GM12878 (cell line): ENCODE results near the gene SLAMF9. TPM values are rescaled to one million over a fixed set of nuclear protein-coding genes. Genes with fewer than 3 reads are reported as not detected.

Experiments
- ATAC-seq: fragments of 200-7000 bp; cut with Tn5 transposase; 3 replicates; pipeline ENCODE4 v1.9.1; 2020; ENCODE audit warnings: mild to moderate bottlenecking, moderate library complexity
- BruUV-seq: library from RNA; stranded (reverse); fragments of 400-500 nt; replicated peaks from 2 replicates; lab custom pipeline; 2021; lab: Mats Ljungman, UMichigan
- CTCF ChIA-PET: fragments of 300-600 bp; sonication (Branson Sonifier 250); formaldehyde crosslinking; extraction: SDS; loops from one replicate; lab custom pipeline; 2021; ENCODE audit warnings: inconsistent platforms; lab: Yijun Ruan, JAX
- POLR2A ChIA-PET: fragments of 350-600 bp; formaldehyde crosslinking; extraction: SDS; loops from one replicate; lab custom pipeline; 2021; ENCODE audit warnings: inconsistent platforms; lab: Charles Lee
- RAD21 ChIA-PET: fragments of 300-600 bp; sonication (Branson Sonifier 250); formaldehyde crosslinking; loops from one replicate; lab custom pipeline; 2023; ENCODE audit warnings: antibody characterized with exemption; ENCODE audit not compliant: unreplicated experiment; lab: Charles Lee
- SMC1A ChIA-PET: fragments of 300-600 bp; sonication (Branson Sonifier 250); formaldehyde crosslinking; loops from one replicate; lab custom pipeline; 2023; ENCODE audit not compliant: unreplicated experiment, uncharacterized antibody; lab: Charles Lee
- DNase-seq: peaks from one replicate; pipeline ENCODE4 v3.0.0-alpha.2; 2011; ENCODE audit warnings: low read depth, low spot score
- FAIRE-seq: peaks from 3 replicates; lab custom pipeline; 2011; peaks lifted over from hg19 to GRCh38; lab: Jason Lieb, UNC
- H2AFZ ChIP-seq: 2 replicates; pipeline ENCODE4 v1.6.0; 2011; ENCODE audit warnings: low read depth, low read length, control low read depth; ENCODE audit not compliant: control insufficient read depth
- H3K27ac ChIP-seq: 2 replicates; pipeline ENCODE4 v1.5.1; 2011; ENCODE audit warnings: control low read depth; ENCODE audit not compliant: control insufficient read depth, insufficient read depth
- H3K27me3 ChIP-seq, 2 experiments: replicated peaks in 1 of 2; 2 replicates each; pipeline versions ENCODE4 v1.6.0 to v1.6.1; 2011; ENCODE audit warnings: low read length in 1 of 2; ENCODE audit not compliant: control insufficient read depth in 2 of 2, insufficient read depth in 2 of 2
- H3K36me3 ChIP-seq, 2 experiments: 2 replicates each; pipeline ENCODE4 v1.5.1; 2011; ENCODE audit warnings: low read length in 1 of 2; ENCODE audit not compliant: control insufficient read depth in 2 of 2, insufficient read depth in 2 of 2
- H3K4me1 ChIP-seq: 2 replicates; pipeline ENCODE4 v1.6.1; 2011; ENCODE audit warnings: mild to moderate bottlenecking, low read length, moderate library complexity, mixed read lengths; ENCODE audit not compliant: control insufficient read depth, insufficient read depth
- H3K4me2 ChIP-seq: 2 replicates; pipeline ENCODE4 v1.6.0; 2011; ENCODE audit warnings: control low read depth; ENCODE audit not compliant: control insufficient read depth, insufficient read depth
- H3K4me3 ChIP-seq: fragments of 200-600 bp; sonication (generic); 2 replicates; pipeline ENCODE4 v1.5.1; 2016
- H3K79me2 ChIP-seq: 2 replicates; pipeline ENCODE4 v1.6.0; 2011; ENCODE audit warnings: low read length; ENCODE audit not compliant: control insufficient read depth, insufficient read depth
- H3K9ac ChIP-seq: 2 replicates; pipeline ENCODE4 v1.8.0; 2011; ENCODE audit warnings: low read length, control low read depth, mixed read lengths; ENCODE audit not compliant: control insufficient read depth, insufficient read depth
- H3K9me3 ChIP-seq: replicated peaks from 3 replicates; pipeline ENCODE4 v1.5.1; 2011; ENCODE audit warnings: mild to moderate bottlenecking, low read length; ENCODE audit not compliant: control insufficient read depth, insufficient read depth
- H4K20me1 ChIP-seq: 2 replicates; pipeline ENCODE4 v1.6.0; 2011; ENCODE audit not compliant: control insufficient read depth, insufficient read depth
- BCL11A ChIP-seq: IDR thresholded peaks from 2 replicates; pipeline ENCODE4 v1.6.1; 2011; ENCODE audit warnings: low read depth, low read length
- BCLAF1 ChIP-seq: fragments of 450-650 bp; IDR thresholded peaks from 2 replicates; pipeline ENCODE4 v1.6.1; 2017; ENCODE audit warnings: antibody characterized with exemption, mild to moderate bottlenecking, moderate library complexity
- CEBPB ChIP-seq, 2 experiments: fragments of 150-350 bp in 1 of 2; IDR thresholded peaks; 2 replicates each; pipeline ENCODE4 v1.6.1; 2012 to 2014; ENCODE audit warnings: low read depth in 2 of 2, low read length in 2 of 2, borderline replicate concordance in 1 of 2, inconsistent platforms in 1 of 2
- CHD1 ChIP-seq: IDR thresholded peaks from 2 replicates; pipeline ENCODE4 v1.6.1; 2012; ENCODE audit warnings: low read depth, low read length, improper control_type of control experiment
- HDAC6 ChIP-seq: fragments of 200-600 bp; sonication (generic); IDR thresholded peaks from one replicate; pipeline ENCODE4 v1.8.0; 2017; ENCODE audit warnings: antibody characterized with exemption; ENCODE audit not compliant: unreplicated experiment
- IRF5 ChIP-seq: fragments of 450-650 bp; IDR thresholded peaks from 2 replicates; pipeline ENCODE4 v1.6.1; 2017; ENCODE audit warnings: borderline replicate concordance
- JUNB ChIP-seq: IDR thresholded peaks from 2 replicates; pipeline ENCODE4 v1.6.1; 2016; ENCODE audit warnings: antibody characterized with exemption, mild to moderate bottlenecking
- JUND ChIP-seq: IDR thresholded peaks from 2 replicates; pipeline ENCODE4 v1.6.1; 2012; ENCODE audit warnings: low read depth, mild to moderate bottlenecking, low read length, improper control_type of control experiment, moderate library complexity
- KAT2A ChIP-seq: conservative IDR thresholded peaks from 2 replicates; pipeline ENCODE4 v1.6.1; 2011; ENCODE audit warnings: low read depth, low read length; ENCODE audit not compliant: control insufficient read depth
- LARP7 ChIP-seq: fragments of 450-650 bp; IDR thresholded peaks from 2 replicates; pipeline ENCODE4 v1.6.1; 2017; ENCODE audit warnings: mild to moderate bottlenecking
- MEF2A ChIP-seq: IDR thresholded peaks from 2 replicates; pipeline ENCODE4 v1.6.1; 2011; ENCODE audit warnings: low read depth, mild to moderate bottlenecking, low read length, moderate library complexity; ENCODE audit not compliant: insufficient read depth
- MEF2B ChIP-seq: fragments of 450-650 bp; IDR thresholded peaks from 2 replicates; pipeline ENCODE4 v1.6.1; 2018; ENCODE audit warnings: mild to moderate bottlenecking, moderate library complexity; ENCODE audit not compliant: partially characterized antibody, poor library complexity, severe bottlenecking
- NFYA ChIP-seq: IDR thresholded peaks from 2 replicates; pipeline ENCODE4 v1.6.1; 2011; ENCODE audit warnings: low read depth, mild to moderate bottlenecking, low read length, improper control_type of control experiment, borderline replicate concordance
- NKRF ChIP-seq: fragments of 450-650 bp; conservative IDR thresholded peaks from 2 replicates; pipeline ENCODE4 v1.6.1; 2017; ENCODE audit warnings: mild to moderate bottlenecking, moderate library complexity
- POU2F2 ChIP-seq: IDR thresholded peaks from 3 replicates; pipeline ENCODE4 v1.6.1; 2011; ENCODE audit warnings: low read depth, mild to moderate bottlenecking, low read length, borderline replicate concordance
- RB1 ChIP-seq: fragments of 450-650 bp; formaldehyde crosslinking; IDR thresholded peaks from 2 replicates; pipeline ENCODE4 v1.6.1; 2017; ENCODE audit warnings: mild to moderate bottlenecking, borderline replicate concordance
- RCOR1 ChIP-seq: conservative IDR thresholded peaks from 2 replicates; pipeline ENCODE4 v1.6.1; 2012; ENCODE audit warnings: low read depth, low read length, improper control_type of control experiment
- SMARCA5 ChIP-seq: fragments of 450-650 bp; IDR thresholded peaks from 2 replicates; pipeline ENCODE4 v1.6.1; 2017; ENCODE audit warnings: mild to moderate bottlenecking
- ZBED1 ChIP-seq: IDR thresholded peaks from 2 replicates; pipeline ENCODE4 v1.6.1; 2016; ENCODE audit warnings: borderline replicate concordance
- ZZZ3 ChIP-seq: IDR thresholded peaks from 2 replicates; pipeline ENCODE4 v1.6.1; 2011; ENCODE audit warnings: low read depth; ENCODE audit not compliant: control insufficient read depth, insufficient read length
- WGBS: methylation state at CpG from one replicate; pipeline ENCODE4 v1.1.6; 2016; ENCODE audit warnings: low lambda C conversion rate; ENCODE audit not compliant: insufficient replicate concordance, insufficient coverage; ENCODE audit errors: missing lambda C conversion rate; 5-methylcytosine and 5-hydroxymethylcytosine counted together
- in situ Hi-C: fragments of 300-500 bp; cut with MboI; formaldehyde crosslinking; loops from 9 replicates; pipeline ENCODE4 v1.14.3; 2018; ENCODE audit warnings: mixed read lengths
- intact Hi-C: fragments of 100-400 bp; cut with micrococcal nuclease; formaldehyde crosslinking; loops from one replicate; pipeline ENCODE4 v1.14.2; 2022; ENCODE audit not compliant: unreplicated experiment
- polyA plus RNA-seq, 11 experiments: library from polyadenylated mRNA; depleted of rRNA in 4 of 11; unstranded in 6 of 11; stranded (reverse) in 5 of 11; fragments of >200 nt; fragmentation: Nextera tagmentation in 4 of 11; fragmentation: Illumina TruSeq in 1 of 11; extraction: Ambion mirVana in 4 of 11; extraction: Trizol in 1 of 11; gene quantifications; 1 replicate in 1 of 11; 2 replicates in 10 of 11; pipeline versions ENCODE4 v1.2.1 to v1.2.3, GENCODE V29; 2011 to 2016; ENCODE audit warnings: inconsistent platforms in 2 of 11, missing spikeins in 2 of 11, low read depth in 1 of 11
- total RNA-seq, 4 experiments: library from RNA; depleted of rRNA in 3 of 4; stranded (reverse); fragments of >200 nt in 3 of 4; fragmentation: Illumina TruSeq in 1 of 4; extraction: Trizol in 1 of 4; gene quantifications; 2 replicates each; pipeline versions ENCODE4 v1.2.1 to v1.2.3, GENCODE V29; 2013 to 2021

SLAMF9 gene
- total and polyA plus RNA-seq, 10 of the 15 experiments (the other 5 are each of a cell fraction or from before 2014, with no cell fraction given): not detected

- CTCF ChIA-PET: interaction anchor here (0.9 kb wide), 1 partner anchor 33 kb away, joined by 3 read pairs; no protein-coding TSS in a partner anchor
- Histone ChIP-seq H4K20me1 (no peaks in the 10 kb centered on the region), H3K4me3 (no peak overlapping the region), H3K4me2 (no peak overlapping the region), H3K27ac (no peak overlapping the region), H3K36me3 (no peaks in the 10 kb centered on the region), H3K4me1 (no peaks in the 10 kb centered on the region), H3K9ac (no peak overlapping the region), H3K27me3 (peaks cover 3 to 4% of the 10 kb centered on the region in 2 experiments), H3K9me3 (no peaks in the 10 kb centered on the region), H3K79me2 (no peaks in the 10 kb centered on the region), H2AFZ (no peak overlapping the region)
- no TSS peak for BruUV-seq
- in situ Hi-C loops: no loop called here
- RAD21 ChIA-PET: no interaction called here
- DNase-seq (no peak), ATAC-seq (no peak), FAIRE-seq (no peak)
- intact Hi-C loops: no loop called here
- WGBS: 15% methylated on average over 7 of the region's 7 CpGs
- SMC1A ChIA-PET: no interaction called here
- POLR2A ChIA-PET: no interaction called here
- no peak for TF ChIP-seq NKRF
- TF ChIP-seq LARP7: no peak
- TF ChIP-seq CEBPB (IDR thresholded peaks at IDR 0.05; ENCODE audit: borderline replicate concordance in 1 of 2, low read depth in 2 of 2, low read length in 2 of 2): no peak
- TF ChIP-seq HDAC6: no peak
- no peak for TF ChIP-seq NFYA
- no peak for TF ChIP-seq MEF2B
- no peak for TF ChIP-seq JUNB
- TF ChIP-seq BCL11A: no peak
- TF ChIP-seq POU2F2: no peak
- no peak for TF ChIP-seq RCOR1
- no peak for TF ChIP-seq RB1
- TF ChIP-seq ZZZ3: no peak
- TF ChIP-seq KAT2A: no peak
- TF ChIP-seq MEF2A: no peak
- TF ChIP-seq IRF5: no peak
- TF ChIP-seq ZBED1: no peak
- TF ChIP-seq CHD1: no peak
- TF ChIP-seq SMARCA5: no peak
- TF ChIP-seq BCLAF1: no peak
- TF ChIP-seq JUND: no peak
Observed at GRCh38 chr1:159974350-159974965, 20.4 kb upstream of the SLAMF9 start.
